Femur (tissue), 1 donor: ENCODE data around the gene TRAPPC3L.
"Not testable (repeated sequence)": the region's sequence is repeated elsewhere in the genome, so short reads cannot be mapped to it uniquely, and the experiment has no call there.

ENCODE experiments used
- DNase-seq: peaks from one replicate; pipeline ENCODE4 v3.0.0-alpha.2; 2017

Gene TRAPPC3L

DNA sequence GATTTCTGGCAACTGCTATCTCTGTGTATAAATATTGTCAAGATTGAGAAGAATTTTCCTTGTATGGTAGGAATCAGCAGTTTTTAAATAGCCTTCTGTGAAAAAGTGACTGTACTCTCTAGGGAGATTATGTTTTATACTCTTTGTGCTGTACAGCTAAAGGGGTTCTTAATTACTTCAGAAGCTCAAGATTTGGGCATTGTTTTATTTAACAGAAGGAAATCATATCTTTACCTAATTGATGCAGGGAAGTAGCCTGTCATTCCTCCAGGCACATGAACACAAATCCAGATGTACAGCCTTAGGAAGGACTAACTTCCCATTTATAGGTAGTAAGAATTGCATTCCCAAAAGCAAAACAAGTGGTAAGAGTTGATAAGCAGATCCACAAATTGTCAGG, 32.8 kb downstream of the TRAPPC3L start:
- no peak for DNase-seq

DNA sequence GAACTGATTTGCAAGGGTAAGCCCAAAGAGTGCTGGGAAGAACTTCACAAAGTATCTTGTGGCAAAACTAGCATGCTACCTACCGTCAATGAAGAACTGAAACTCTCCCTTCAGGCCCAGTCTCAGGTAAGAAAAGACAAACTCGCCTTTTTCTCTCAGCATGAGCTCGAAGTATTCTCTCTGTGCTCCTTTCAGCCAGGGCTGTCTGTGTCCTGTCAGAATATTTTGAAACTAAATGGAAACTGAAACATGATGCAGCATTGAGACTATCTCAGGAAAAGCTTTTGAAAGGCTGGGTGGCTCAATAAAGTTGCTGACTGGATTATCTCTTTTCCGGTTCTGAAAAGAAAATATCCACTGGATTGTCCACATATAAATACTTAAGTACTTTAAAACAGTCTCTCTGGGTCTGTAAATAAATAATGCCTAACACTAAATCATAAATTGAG, 33.3 kb downstream of the TRAPPC3L start:
- DNase-seq = no peak

- peak; percentile 38 for DNase-seq
Measured at GRCh38 chr6:116511424-116512110, 33.9 kb downstream of the TRAPPC3L start, which contains the start of gene CALHM5. Gene CALHM5 (plus strand): TSS chr6:116511639. CDS start chr6:116511697, 58 bp downstream.

GRCh38 chr6:116508527-116508926, 37.0 kb downstream of the TRAPPC3L start:
- no peak for DNase-seq

DNA sequence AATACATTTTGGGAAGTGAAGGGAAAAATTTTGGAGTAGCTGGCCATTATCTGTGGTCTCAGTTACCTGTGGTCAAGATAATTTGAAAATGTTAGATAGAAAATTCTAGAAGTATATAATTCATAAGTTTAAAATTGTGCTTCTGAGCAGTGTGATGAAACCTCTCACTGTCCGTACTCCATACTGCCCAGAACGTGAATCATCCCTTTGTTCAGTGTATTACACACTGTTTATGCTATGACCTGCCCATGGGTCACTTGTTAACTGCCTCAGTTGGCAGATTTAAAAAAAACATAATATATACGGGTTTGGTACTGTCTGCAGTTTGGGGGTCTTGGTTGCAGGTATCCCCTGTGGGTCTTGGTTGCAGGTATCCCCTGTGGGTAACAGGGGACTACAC, 38.2 kb downstream of the TRAPPC3L start:
- DNase-seq = no peak

DNA sequence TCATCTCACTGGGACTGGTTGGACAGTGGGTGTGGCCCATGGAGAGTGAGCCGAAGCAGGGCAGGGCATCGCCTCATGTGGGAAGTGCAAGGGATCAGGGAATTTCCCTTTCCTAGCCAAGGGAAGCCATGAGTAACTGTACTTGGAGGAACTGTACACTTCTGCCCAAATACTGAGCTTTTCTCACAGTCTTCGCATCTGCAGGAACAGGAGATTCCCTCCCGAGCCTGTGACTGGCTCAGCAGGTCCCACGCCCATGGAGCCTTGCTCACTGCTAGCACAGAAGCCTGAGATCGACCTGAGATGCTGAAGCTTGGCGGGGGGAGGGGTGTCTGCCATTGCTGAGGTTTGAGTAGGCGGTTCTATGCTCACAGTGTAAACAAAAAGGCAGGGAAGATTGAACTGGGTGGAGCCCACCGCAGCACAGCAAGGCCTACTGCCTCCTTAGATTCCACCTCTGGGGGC, 44.5 kb downstream of the TRAPPC3L start:
- no peak for DNase-seq

- DNase-seq = no peak
Measured at GRCh38 chr6:116497113-116497676, 48.3 kb downstream of the TRAPPC3L start.

DNA sequence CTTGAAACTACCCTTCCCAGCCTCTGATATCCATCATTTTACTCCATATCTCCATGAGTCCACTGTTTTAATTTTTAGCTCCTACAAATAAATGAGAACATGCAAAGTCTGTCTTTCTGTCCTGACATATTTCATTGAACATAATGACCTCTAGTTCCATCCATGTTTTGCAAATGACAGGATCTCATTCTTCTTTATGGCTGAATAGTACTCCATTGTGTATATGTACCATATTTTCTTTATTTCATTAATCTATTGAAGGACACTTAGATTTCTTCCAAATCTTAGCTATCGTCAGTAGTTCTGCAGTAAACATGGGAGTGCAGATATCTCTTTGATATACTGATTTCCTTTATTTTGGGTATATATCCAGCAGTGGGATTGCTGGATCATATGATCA, 50.3 kb downstream of the TRAPPC3L start:
- not testable (repeated sequence) for DNase-seq

DNA sequence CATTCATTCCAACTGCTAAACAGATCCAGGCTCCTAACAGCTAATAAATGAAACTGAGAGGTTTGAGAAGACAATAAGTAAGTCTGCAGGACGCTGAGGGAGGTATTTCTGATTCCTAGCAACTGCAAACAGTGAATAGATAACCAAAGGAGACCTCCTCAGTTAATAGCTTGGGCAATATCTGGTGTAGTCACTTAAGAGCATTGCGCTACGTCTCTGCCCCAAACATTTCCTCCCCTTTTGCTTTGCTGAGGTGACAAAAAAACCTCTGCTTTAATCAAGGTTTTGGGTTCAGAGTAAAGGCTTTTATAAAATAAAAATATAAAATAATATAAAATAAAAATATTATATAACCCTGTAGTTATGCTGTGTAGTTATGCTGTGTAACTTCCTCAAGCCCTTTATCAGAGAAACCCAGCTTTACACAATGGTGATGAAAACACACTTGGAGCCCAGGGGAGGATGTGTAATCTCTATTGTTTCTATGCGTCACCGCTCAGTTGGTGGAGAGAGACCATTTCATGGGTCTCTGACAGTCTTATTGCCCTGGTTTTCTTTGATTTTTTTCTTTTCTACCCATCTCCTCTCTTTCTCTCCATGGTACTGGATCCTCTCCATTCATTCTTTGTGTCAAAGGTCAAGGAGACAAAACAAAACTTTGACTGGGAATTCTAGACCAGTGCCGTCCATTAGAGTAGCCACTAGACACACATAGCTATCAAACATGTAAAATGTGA, 53.0 kb downstream of the TRAPPC3L start:
- DNase-seq = no peak

- DNase-seq = no peak
Measured at GRCh38 chr6:116491610-116492330, 53.7 kb downstream of the TRAPPC3L start.

DNA sequence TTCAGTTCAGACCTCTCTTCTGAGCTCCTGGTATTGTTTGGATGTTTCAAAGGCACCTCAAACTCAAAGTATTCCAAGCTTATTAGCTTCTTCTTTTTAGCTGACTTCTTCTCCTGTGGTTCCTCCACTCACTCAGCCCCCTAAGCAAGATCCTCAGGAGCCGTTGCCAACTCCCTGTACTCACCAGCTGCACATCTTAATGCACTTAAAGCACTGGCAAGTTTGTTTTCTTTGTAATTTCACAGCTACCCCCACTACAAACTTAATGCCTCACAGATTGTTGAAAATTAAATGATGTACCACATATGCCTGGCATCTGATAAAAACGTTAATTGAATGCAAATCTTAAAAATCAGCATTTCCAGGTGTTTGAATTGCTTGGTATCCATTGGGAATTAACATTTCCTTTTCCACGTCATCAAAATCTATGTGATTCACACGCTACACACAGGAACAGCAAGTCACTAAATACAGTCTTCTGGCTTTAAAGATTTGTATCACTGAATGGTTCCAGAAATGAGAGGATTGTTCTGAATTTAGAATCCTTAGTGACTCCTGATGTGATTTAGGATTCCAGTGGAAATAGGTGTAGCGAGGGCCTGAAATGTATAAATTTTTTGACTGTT, 59.8 kb downstream of the TRAPPC3L start:
- no peak for DNase-seq

GRCh38 chr6:116483616-116484015, 61.9 kb downstream of the TRAPPC3L start:
- DNase-seq = no peak

DNA sequence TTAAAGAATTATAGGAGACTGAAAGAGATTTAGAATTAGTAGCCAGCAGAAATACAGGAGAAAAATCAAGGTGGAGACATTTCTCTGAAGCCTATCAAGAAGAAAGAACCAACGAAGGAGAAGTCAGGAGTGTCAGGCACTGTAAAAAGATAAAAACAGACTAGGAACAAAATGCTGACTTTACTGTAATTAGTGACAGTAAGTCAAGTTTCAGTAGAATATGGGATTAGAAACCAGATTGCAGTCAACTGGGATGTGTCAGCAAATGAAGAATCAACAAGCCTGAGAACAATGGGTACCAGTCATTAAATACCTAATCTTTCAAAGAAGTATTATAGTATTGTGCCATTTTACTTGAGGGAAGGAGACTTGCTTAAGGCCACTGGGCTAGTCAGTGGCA, 62.7 kb downstream of the TRAPPC3L start:
- no peak for DNase-seq

- DNase-seq = no peak
Measured at GRCh38 chr6:116476002-116476678, 69.3 kb downstream of the TRAPPC3L start.

GRCh38 chr6:116475141-116475540, 70.3 kb downstream of the TRAPPC3L start:
- no peak for DNase-seq

- DNase-seq = no peak
Measured at GRCh38 chr6:116472706-116473105, 72.8 kb downstream of the TRAPPC3L start.

DNA sequence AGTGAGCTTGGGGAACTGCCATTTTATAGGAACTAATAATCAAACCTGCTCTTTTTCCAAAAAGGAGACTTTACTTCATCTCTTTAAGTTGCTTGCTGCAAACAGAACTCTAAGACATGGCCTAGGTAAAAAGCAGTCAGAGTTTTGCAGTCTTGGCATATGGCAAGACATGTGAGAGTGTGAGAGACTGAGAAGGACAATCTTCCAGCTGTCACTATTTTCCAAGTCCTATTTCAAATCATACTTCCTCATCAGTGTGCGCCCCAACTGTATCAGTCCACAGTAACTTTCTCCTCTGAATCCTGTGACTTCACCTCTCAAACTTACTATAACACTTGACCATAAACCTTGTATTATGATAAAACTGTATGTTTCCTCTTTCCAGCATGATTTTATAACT, 74.0 kb downstream of the TRAPPC3L start:
- DNase-seq = no peak

- DNase-seq = no peak
Measured at GRCh38 chr6:116468293-116468692, 77.2 kb downstream of the TRAPPC3L start.

DNA sequence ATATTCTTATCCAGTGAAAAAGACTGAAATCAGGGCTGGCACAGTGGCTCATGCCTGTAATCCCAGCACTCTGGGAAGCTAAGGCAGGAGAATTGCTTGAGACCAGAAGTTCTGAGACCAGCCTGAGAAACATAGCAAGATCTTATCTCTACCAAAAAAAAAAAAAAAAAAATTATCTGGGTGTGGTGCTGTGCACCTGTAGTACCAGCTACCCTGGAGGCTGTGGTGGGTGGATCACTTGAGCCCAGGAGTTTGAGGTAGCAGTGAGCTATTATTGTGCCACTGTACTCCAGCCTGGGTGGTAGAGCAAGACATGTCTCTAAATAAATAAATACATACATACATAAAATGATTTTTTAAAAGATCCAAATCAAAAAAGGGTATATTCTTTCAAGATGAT, 78.0 kb downstream of the TRAPPC3L start:
- DNase-seq = no peak

- no peak for DNase-seq
Measured at GRCh38 chr6:116467096-116467495, 78.4 kb downstream of the TRAPPC3L start.

DNA sequence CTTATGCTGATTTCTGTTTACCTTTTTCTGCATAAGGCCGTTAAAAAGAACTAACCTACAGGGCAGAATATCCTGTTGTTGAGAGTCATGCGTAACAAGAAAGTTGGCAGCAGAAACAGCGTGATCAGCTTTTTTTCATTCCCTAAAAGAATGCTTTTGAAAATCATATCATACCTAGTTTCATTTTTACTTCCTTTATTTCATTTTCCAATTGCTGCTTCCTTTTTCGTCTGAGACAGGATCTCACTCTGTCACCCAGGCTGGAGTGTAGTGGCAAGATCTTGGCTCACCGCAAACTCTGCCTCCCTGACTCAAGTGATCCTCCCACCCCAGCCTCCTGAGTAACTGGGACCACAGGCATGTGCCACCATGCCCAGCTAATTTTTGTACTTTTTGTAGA, 80.2 kb downstream of the TRAPPC3L start:
- no peak for DNase-seq

GRCh38 chr6:116463301-116463700, 82.2 kb downstream of the TRAPPC3L start:
- DNase-seq = no peak
